ENCODE measurements around the gene EML2. TPM values are rescaled to one million over a fixed set of nuclear protein-coding genes. Genes with fewer than 3 reads are reported as not detected.
A peak's percentile ranks its signal among the peaks of the same experiment; 100 is the strongest.

The EML2 gene
- total RNA-seq, 1 donor from 2014 or later = 24.6 TPM

- Histone ChIP-seq H3K4me1 (ENCODE audit: insufficient read depth, low read length) (peaks cover 30% of the 10 kb centered on the region), H3K27ac (ENCODE audit: low read depth, low read length) (peak overlapping the region; percentile 83), H3K27me3 (ENCODE audit: insufficient read depth, low read length) (no peaks in the 10 kb centered on the region), H3K9me3 (ENCODE audit: insufficient read depth, low read depth, low read length) (no peaks in the 10 kb centered on the region), H4K20me1 (ENCODE audit: insufficient read depth, low read length) (no peaks in the 10 kb centered on the region), H3K4me3 (ENCODE audit: insufficient read depth, low read depth, low read length) (no peak overlapping the region), H3K9ac (ENCODE audit: low read length) (peak overlapping the region; percentile 74), H3K4me2 (ENCODE audit: low read length) (peak overlapping the region; percentile 77), H3K79me2 (ENCODE audit: insufficient read depth, low read length) (peaks cover 42% of the 10 kb centered on the region), H2AFZ (ENCODE audit: low read depth, low read length) (no peak overlapping the region), H3K36me3 (ENCODE audit: insufficient read depth, low read length) (no peaks in the 10 kb centered on the region)
- FAIRE-seq = peak; percentile 13
- Mint-ChIP-seq H3K27me3 (ENCODE audit: low read depth, unreplicated experiment) (no peaks in the 10 kb centered on the region), H3K4me1 (ENCODE audit: low read depth, unreplicated experiment) (peaks cover 22% of the 10 kb centered on the region), H3K36me3 (ENCODE audit: low read depth, unreplicated experiment) (no peaks in the 10 kb centered on the region), H3K4me3 (ENCODE audit: unreplicated experiment) (peak overlapping the region; percentile 57), H3K27ac (ENCODE audit: unreplicated experiment) (peak overlapping the region; percentile 98), H3K9me3 (ENCODE audit: unreplicated experiment) (no peaks in the 10 kb centered on the region)
- no peak for DNase-seq (ENCODE audit: low read depth)
- TF ChIP-seq CTCF (IDR thresholded peaks at IDR 0.05; ENCODE audit: insufficient read depth, low read depth, low read length) = no peak
- TF ChIP-seq EZH2 (IDR thresholded peaks at IDR 0.05; ENCODE audit: insufficient read depth, low read length) = no peak
Observed at GRCh38 chr19:45576682-45577081, 62.5 kb downstream of the EML2 start.

GRCh38 chr19:45575216-45575615 is 64.0 kb downstream of the EML2 start:
- Histone ChIP-seq H3K27ac (ENCODE audit: low read depth, low read length) (no peak overlapping the region), H3K4me2 (ENCODE audit: low read length) (no peak overlapping the region), H4K20me1 (ENCODE audit: insufficient read depth, low read length) (peaks cover 1% of the 10 kb centered on the region), H2AFZ (ENCODE audit: low read depth, low read length) (no peak overlapping the region), H3K9me3 (ENCODE audit: insufficient read depth, low read depth, low read length) (no peaks in the 10 kb centered on the region), H3K27me3 (ENCODE audit: insufficient read depth, low read length) (no peaks in the 10 kb centered on the region), H3K79me2 (ENCODE audit: insufficient read depth, low read length) (peaks cover 35% of the 10 kb centered on the region), H3K4me1 (ENCODE audit: insufficient read depth, low read length) (peaks cover 23% of the 10 kb centered on the region), H3K36me3 (ENCODE audit: insufficient read depth, low read length) (no peaks in the 10 kb centered on the region), H3K4me3 (ENCODE audit: insufficient read depth, low read depth, low read length) (no peak overlapping the region), H3K9ac (ENCODE audit: low read length) (no peak overlapping the region)
- Mint-ChIP-seq H3K27me3 (ENCODE audit: low read depth, unreplicated experiment) (no peaks in the 10 kb centered on the region), H3K27ac (ENCODE audit: unreplicated experiment) (peak overlapping the region; percentile 12), H3K36me3 (ENCODE audit: low read depth, unreplicated experiment) (no peaks in the 10 kb centered on the region), H3K4me3 (ENCODE audit: unreplicated experiment) (no peak overlapping the region), H3K4me1 (ENCODE audit: low read depth, unreplicated experiment) (peaks cover 22% of the 10 kb centered on the region), H3K9me3 (ENCODE audit: unreplicated experiment) (no peaks in the 10 kb centered on the region)
- no peak for DNase-seq (ENCODE audit: low read depth)
- FAIRE-seq = no peak
- TF ChIP-seq CTCF (IDR thresholded peaks at IDR 0.05; ENCODE audit: insufficient read depth, low read depth, low read length) (no peak), EZH2 (IDR thresholded peaks at IDR 0.05; ENCODE audit: insufficient read depth, low read length) (no peak)

GRCh38 chr19:45574526-45574925 is 64.7 kb downstream of the EML2 start:
- Mint-ChIP-seq H3K27ac (ENCODE audit: unreplicated experiment) (peak overlapping the region; percentile 53), H3K4me3 (ENCODE audit: unreplicated experiment) (no peak overlapping the region), H3K9me3 (ENCODE audit: unreplicated experiment) (no peaks in the 10 kb centered on the region), H3K36me3 (ENCODE audit: low read depth, unreplicated experiment) (no peaks in the 10 kb centered on the region), H3K27me3 (ENCODE audit: low read depth, unreplicated experiment) (no peaks in the 10 kb centered on the region), H3K4me1 (ENCODE audit: low read depth, unreplicated experiment) (peaks cover 22% of the 10 kb centered on the region)
- TF ChIP-seq EZH2 (IDR thresholded peaks at IDR 0.05; ENCODE audit: insufficient read depth, low read length) (no peak), CTCF (IDR thresholded peaks at IDR 0.05; ENCODE audit: insufficient read depth, low read depth, low read length) (no peak)
- Histone ChIP-seq H3K27ac (ENCODE audit: low read depth, low read length) (no peak overlapping the region), H3K4me1 (ENCODE audit: insufficient read depth, low read length) (peaks cover 23% of the 10 kb centered on the region), H3K9me3 (ENCODE audit: insufficient read depth, low read depth, low read length) (no peaks in the 10 kb centered on the region), H4K20me1 (ENCODE audit: insufficient read depth, low read length) (peaks cover 8% of the 10 kb centered on the region), H3K27me3 (ENCODE audit: insufficient read depth, low read length) (no peaks in the 10 kb centered on the region), H3K79me2 (ENCODE audit: insufficient read depth, low read length) (peaks cover 35% of the 10 kb centered on the region), H2AFZ (ENCODE audit: low read depth, low read length) (no peak overlapping the region), H3K9ac (ENCODE audit: low read length) (no peak overlapping the region), H3K36me3 (ENCODE audit: insufficient read depth, low read length) (no peaks in the 10 kb centered on the region), H3K4me3 (ENCODE audit: insufficient read depth, low read depth, low read length) (no peak overlapping the region), H3K4me2 (ENCODE audit: low read length) (no peak overlapping the region)
- DNase-seq (ENCODE audit: low read depth) = no peak
- FAIRE-seq = no peak
